Measurements from ENCODE around the gene FNTB.

GRCh38 chr14:65103150-65103760 is 116.6 kb downstream of the FNTB start:
- TF ChIP-seq POLR2A (IDR thresholded peaks at IDR 0.05; ENCODE audit: low read depth, low read length) = no peak
- TF ChIP-seq JUN (IDR thresholded peaks at IDR 0.05; ENCODE audit: borderline replicate concordance, insufficient read depth, insufficient read length, low read depth) = no peak

Measured in endothelial cell of umbilical vein (primary cell).